Measurements from ENCODE around the gene PON3.

DNA sequence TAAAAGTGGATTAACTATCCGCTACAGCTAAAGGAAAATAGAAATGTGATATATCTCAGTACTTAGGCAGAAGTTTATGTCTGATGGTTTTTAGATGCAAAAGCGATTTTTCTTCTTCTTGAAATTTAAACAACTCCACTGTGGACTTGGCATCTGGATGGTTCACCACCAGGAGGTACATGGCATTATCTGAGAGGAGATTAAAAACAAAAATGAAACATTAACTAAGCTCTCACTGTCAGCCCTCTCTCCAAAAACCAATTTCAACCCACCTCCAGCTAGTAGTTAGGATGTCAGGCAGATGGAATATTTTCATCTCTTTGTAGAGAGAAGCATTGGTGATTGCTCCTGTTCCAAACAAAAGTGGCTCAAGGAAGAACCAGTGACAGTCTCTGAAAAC, 84.8 kb downstream of the PON3 start:
- TF ChIP-seq POLR2AphosphoS5 (IDR thresholded peaks at IDR 0.05; ENCODE audit: low read depth, low read length) = no peak
- TF ChIP-seq, protein P1, sequence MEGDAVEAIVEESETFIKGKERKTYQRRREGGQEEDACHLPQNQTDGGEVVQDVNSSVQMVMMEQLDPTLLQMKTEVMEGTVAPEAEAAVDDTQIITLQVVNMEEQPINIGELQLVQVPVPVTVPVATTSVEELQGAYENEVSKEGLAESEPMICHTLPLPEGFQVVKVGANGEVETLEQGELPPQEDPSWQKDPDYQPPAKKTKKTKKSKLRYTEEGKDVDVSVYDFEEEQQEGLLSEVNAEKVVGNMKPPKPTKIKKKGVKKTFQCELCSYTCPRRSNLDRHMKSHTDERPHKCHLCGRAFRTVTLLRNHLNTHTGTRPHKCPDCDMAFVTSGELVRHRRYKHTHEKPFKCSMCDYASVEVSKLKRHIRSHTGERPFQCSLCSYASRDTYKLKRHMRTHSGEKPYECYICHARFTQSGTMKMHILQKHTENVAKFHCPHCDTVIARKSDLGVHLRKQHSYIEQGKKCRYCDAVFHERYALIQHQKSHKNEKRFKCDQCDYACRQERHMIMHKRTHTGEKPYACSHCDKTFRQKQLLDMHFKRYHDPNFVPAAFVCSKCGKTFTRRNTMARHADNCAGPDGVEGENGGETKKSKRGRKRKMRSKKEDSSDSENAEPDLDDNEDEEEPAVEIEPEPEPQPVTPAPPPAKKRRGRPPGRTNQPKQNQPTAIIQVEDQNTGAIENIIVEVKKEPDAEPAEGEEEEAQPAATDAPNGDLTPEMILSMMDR (IDR thresholded peaks at IDR 0.05) = no peak
- TF ChIP-seq, protein P2, sequence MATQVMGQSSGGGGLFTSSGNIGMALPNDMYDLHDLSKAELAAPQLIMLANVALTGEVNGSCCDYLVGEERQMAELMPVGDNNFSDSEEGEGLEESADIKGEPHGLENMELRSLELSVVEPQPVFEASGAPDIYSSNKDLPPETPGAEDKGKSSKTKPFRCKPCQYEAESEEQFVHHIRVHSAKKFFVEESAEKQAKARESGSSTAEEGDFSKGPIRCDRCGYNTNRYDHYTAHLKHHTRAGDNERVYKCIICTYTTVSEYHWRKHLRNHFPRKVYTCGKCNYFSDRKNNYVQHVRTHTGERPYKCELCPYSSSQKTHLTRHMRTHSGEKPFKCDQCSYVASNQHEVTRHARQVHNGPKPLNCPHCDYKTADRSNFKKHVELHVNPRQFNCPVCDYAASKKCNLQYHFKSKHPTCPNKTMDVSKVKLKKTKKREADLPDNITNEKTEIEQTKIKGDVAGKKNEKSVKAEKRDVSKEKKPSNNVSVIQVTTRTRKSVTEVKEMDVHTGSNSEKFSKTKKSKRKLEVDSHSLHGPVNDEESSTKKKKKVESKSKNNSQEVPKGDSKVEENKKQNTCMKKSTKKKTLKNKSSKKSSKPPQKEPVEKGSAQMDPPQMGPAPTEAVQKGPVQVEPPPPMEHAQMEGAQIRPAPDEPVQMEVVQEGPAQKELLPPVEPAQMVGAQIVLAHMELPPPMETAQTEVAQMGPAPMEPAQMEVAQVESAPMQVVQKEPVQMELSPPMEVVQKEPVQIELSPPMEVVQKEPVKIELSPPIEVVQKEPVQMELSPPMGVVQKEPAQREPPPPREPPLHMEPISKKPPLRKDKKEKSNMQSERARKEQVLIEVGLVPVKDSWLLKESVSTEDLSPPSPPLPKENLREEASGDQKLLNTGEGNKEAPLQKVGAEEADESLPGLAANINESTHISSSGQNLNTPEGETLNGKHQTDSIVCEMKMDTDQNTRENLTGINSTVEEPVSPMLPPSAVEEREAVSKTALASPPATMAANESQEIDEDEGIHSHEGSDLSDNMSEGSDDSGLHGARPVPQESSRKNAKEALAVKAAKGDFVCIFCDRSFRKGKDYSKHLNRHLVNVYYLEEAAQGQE (IDR thresholded peaks at IDR 0.05; ENCODE audit: insufficient read depth in 1 of 2, low read depth in 2 of 2, low read length in 1 of 2) = no peak
- TF ChIP-seq SIN3A (IDR thresholded peaks at IDR 0.05; ENCODE audit: borderline replicate concordance, insufficient read depth, low read depth, low read length) = no peak

Measured in Panc1 (cell line).